H4 (cell line): ENCODE measurements around the gene FKBP5. TPM values are rescaled to one million over a fixed set of nuclear protein-coding genes. Genes with fewer than 3 reads are reported as not detected.
"Not testable (repeated sequence)": the region's sequence is repeated elsewhere in the genome, so short reads cannot be mapped to it uniquely, and the experiment has no call there.

Experiments
- DNase-seq: peaks from one replicate; pipeline ENCODE4 v3.0.0-alpha.2; 2015; ENCODE audit warnings: low spot score
- total RNA-seq: library from RNA; depleted of rRNA; stranded (reverse); fragments of >200 nt; shearing (Covaris generic); gene quantifications from 2 replicates; pipeline ENCODE4 v1.2.3, GENCODE V29; 2014

FKBP5 gene
- total RNA-seq, 1 experiment from 2014 or later: 3.4 TPM

DNA sequence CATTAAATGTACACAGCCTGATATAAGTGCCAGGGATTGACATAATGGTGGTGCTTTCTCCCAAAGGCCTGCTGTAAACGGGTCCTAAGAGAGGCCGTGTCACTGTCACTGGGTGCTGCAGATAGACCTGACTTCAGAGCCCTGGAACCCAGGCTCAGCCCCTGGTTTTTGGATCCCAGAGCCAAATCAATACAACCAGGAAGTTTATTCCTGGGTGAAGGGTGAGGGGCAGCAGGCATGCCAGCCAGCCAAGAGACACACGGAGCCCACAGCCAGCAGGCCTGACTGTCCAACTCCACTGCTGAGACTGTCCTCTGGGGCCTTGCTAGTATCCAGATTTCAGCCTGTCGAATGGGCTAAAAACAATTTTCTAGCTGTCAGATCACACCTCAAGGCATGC is 35.3 kb upstream of the FKBP5 start:
- no peak for DNase-seq

DNA sequence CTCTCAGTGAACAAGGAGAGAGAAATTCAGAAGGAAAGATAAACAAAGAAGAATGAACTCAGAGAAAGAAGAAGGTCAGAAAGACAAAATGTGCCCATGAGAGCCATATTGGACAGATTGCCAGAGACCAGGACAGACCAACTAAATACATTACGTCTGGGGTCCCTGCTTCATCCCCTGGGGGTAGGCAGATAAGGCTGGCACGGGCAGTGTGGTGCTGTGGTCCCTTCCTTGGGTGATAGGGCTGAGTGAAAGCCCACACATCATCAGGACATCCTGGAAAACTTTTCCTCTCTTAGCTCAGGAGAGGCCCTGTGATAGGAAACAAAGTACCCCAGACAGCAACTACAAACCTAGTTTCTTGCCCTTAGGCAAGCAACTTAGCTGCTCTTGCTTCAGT is 34.9 kb upstream of the FKBP5 start:
- no peak for DNase-seq

DNA sequence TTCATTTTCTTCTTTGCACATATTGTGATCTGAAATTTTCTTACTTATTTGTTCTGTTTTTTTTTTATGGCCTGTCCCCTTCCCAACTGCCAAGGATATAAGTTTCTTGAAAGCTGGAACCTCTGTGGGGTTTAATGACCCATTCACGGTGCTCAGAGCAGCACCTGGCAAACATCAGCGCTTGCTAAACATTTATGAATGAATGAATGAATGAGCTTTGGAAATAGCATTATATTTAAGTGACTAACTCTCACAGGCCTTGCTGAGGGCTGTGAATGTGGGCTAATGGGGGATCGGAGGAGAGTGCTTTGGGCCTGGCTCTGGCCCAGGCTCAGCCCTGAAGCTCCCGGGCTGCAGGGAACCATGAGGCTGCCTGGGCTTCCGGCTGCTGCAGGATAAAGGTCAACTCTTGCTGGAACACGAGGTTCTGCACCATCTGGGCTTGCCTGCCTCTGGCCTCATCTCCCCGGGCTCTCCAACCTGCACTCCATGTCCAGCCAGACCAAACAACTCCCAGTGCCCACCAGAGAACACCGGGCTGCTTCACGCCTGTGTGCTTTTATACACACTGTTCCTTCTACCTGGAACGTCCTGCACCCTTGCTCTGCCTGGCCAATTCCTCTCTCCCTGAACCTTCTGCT is 33.5 kb upstream of the FKBP5 start:
- no peak for DNase-seq

DNA sequence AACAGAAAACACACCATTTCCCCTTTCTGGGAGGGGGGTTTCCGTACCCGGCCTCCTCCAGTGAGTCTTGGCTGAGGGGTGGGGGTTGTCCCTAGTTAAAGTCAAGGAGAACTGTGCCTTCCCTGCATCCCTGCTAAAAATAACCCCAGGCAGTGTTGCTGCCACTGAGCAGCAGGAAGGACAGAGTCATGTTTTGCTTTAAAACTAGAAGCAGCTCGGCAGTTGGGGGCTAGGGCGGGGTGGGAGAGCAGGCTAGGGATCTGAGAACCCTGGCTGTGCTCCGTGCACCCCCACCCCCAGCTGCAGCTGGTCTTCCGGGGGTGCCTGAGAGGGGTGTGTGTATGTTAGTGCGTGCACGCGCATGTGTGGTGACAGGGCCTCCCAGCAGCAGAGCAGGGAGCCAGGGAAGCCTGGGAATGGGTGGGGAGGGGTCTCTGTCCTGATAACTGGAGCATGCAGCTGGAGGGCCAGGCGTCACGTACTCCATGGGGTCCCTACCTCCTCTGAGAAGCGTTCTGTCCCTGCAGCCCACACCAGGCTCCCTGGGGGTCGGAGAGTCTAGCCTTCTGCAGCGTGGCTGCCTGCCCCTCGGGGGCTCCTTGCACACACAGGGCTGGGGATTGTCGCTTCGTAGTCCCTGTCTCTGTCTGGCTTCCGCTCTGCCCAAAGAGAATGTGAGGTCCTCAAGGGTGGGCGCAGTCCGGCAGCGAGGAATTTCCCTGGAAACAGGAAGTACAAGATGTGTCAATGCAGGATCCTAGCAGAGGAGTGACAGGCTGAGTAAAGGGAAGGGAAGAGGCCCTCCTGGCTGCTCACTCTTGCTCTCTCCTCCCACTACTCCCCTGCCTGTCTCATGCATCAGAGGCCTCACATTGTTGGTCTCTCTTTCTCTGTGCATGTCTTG is 31.4 kb upstream of the FKBP5 start:
- no peak for DNase-seq

DNA sequence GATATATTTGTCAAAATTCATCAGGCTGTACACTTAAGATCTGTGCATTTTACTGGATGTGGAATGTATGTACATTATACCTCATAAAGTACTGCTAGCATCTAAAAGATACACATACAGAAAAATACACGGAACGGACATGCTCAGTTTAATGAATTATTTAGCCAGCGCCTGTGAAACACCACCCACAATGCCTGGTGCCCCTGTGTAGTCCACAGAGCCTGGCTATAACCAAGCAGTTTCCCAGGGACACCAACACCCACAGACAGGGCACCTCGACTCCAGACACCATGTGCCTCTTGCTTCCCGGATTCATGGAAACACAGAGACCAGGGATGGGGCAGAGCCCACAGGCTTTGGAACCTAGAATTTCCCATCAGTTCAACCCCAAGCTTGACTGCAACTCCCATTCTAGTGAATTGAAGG is 30.7 kb upstream of the FKBP5 start:
- no peak for DNase-seq

DNA sequence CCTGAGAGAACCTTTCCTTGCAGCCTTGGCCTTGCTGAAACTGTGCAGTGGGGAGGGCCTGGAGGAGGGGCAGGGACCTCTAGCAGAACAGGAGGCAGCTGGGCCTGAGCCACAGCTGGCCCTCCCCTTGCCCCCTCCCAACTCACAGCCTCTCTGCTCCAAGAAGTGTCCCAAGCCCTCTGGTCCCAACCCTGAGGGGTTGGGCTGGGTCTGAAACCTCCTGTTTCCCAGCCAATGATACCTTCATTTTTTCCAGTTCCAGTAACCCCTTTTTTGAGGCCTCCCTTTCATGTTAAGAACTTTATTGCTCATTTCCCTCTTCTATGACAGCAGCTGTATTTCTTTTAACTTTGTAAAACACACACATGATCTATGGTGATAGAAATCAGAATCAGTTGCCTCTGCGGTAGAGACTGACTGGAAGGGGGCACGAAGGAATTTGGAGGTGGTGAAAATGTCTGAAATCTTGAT is 30.2 kb upstream of the FKBP5 start:
- no peak for DNase-seq

DNA sequence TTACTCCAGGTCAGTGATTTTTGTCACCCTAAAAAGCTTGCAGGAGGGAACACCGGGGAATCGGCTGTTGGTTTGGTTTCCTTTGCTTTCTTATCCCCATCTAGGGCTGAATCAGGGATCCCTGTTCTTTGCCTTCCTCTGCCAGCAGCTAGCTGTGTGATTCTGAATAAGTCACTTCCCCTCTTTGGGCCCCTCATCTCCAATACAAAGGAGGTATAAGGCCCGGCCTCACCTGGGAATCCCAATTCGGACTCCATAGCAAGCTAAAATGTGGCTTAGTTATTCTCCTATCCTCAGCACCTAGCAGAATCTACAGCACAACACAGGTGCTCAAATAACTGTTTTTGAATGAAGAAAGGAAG is 29.6 kb upstream of the FKBP5 start:
- DNase-seq: no peak

DNA sequence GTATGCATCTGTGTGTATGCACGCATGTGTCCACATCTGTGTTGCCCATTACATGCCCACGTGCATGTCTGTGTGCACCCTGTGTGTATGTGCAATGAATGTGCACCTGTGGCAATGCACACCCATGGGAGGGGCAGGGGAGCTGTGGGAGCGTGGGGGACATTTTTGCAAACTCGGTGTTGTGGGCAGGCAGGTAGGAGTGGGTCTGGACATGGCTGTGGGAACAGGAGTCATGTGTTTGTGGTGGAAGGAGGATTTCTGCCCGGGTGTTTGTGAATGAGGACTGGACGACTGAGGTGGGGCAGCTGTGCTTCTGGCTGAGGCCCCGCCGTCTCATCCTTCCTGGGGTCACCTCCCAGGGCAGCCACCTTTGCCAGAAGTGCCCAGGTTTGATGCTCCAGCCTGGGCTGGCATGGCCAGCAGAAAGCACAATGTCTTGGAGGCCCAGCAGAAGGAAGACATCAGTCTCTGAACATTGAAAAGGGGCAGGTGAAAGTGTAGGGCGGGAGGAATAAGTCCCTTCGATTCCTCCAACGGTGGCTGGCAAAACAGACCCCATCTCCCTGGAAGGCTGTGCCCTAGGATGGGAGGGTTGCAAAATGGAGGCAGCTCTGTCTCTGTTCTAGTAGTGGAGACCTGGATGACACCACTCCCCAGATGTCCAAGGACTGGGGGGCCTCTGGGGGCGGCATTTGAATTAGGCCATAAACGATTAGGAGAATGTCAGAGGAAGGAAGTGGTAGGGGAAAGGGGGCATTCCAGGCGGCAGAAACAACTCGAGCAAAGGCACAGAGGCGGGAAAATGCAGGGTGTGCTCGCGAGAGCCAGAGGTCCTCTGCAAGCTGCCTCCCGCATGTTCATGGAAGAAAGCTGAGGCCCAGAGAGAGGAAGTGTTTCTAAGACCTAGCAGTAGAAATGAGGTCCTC is 29.0 kb upstream of the FKBP5 start:
- DNase-seq: no peak

DNA sequence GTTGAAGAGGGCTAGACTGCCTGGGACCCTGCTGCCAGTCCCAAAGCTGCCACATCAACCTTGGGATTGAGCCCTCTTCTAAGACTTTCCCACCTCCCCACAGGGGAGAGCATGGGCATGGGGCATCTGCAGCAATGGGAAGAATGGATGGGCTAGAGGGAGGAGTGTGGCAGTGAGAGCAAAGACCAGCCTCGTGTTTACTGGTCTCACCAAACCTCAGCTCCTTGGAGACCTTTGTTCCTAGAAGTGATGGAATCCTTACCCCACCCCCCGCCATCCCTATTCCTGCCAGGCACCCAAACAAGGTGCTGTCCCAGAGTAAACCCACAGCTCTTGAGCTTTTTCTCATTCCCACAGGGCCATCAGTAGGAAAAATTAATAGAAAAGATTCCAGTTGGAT is 28.1 kb upstream of the FKBP5 start:
- DNase-seq: no peak

DNA sequence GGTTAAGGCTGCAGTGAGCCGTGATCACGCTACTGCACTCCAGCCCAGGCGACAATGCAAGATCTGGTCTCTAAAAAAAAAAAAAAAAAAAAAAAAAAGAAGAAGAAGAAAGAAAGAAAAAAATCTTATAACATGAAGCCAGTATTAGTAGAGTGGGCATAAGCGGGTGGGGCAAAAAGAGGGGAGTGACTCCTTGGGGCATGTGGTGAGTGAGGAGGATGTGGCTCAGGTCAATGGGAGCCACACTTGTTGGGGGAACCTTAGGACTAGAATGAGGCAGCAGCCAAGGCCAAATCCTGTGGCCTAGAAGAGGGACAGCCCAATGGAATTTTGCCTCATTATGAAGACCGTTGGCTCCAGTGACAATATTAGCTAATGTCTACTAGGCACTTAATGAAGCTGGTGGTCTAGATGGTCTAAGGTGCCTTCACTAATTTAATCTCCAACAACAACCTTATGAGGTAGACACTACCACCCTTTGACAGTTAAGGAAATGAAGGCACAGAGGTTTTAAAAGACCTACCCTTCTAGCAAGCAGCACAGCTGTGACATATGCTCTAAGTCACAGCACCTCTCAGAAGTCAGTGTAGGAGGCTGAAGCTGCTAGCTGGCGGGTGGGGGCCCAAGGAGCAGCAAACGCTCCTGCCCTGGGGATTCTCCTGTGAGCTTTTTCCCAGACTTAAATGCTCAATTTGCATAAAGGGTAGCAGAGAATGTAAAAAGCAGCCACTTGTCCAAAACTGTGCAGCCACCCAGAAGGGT is 24.5 kb upstream of the FKBP5 start:
- no peak for DNase-seq

DNA sequence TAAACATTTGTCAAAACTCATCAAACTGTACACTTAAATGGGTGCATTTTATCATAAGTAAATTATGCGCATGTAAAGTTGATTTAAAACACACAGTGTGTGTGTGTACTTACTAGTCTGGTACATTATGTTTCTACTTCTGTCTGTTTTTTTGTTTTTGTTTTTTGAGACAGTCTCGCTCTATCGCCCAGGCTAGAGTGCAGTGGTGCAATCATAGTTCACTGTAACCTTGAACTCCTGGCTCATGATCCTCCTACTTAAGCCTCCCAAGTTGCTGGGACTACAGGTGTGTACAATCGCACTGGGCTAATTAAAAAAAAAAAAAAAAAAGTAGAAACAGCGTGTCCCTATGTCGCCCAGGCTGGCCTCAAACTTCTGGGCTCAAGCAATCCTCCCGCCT is 23.0 kb upstream of the FKBP5 start:
- DNase-seq: no peak

DNA sequence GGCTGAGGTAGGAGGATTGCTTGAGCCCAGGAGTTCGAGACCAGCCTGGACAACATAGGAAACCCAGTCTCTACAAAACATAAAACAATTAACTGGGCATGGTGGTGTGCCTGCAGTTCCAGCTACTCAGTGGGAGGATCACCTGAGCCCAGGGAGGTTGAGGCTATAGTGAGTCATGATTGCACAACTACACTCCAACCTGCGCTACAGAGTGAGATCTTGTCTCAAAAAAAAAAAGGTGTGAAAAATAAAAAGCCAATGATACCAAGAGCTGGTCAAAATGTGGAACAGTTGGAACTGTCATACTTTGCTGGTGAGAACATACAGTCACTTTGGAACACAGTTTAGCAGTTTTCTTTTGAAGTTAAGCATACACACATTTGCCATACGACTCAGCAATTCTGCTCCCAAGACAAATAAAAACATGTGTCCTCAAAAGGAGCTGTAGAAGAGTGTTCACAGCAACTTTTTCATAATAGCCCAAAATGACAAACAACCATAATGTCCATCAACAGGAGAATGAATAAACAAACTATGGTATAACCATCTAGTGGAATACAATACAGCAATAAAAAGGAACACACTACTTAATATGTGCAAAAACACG is 21.6 kb upstream of the FKBP5 start:
- DNase-seq: no peak

DNA sequence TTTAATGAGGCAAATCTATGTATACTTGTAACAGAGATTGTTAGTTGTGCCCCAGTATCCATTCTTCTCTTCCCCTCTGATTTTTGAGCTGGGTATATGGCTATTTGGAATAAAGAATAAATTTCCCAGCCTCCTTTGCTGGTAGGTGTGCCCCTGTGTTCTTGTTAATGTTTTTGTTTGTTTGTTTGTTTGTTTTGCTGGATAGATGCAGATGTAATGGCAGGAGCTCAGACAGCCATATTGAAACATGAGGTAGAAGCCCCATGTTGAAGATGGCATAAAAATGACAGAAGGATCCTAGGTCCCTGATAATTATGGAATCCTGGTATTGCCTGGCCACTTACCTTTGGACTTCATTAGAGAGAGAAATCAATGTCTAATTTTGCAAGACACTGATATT is 19.9 kb upstream of the FKBP5 start:
- DNase-seq: no peak

DNA sequence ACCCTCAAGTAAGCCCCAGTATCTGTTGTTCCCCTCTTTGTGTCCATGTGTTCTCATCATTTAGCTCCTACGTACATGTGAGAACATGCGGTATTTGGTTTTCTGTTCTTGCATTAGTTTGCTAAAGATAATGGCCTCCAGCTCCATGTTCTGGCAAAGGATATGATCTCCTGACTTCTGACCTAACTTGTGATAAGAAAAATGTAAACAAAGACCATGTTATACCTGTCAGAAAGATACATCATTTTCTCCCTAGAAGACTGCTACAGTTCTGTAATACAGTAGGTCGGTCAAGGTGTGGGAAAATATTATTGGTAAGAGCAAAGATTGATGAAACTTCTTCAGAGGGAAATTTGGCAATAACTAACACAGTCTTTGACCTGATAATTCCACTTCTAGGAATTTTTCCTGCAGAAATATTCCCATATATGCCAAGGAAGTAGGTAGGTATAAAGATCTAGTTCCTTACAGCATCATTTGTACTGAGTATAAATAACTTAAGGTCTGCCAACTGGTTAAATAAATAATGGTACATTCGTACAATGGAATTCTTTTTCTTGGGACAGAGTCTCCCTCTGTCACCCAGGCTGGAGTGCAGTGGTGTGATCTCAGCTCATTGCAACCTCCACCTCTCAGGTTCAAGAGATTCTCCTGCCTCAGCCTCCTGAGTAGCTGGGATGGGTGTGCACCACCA is 19.1 kb upstream of the FKBP5 start:
- no peak for DNase-seq

DNA sequence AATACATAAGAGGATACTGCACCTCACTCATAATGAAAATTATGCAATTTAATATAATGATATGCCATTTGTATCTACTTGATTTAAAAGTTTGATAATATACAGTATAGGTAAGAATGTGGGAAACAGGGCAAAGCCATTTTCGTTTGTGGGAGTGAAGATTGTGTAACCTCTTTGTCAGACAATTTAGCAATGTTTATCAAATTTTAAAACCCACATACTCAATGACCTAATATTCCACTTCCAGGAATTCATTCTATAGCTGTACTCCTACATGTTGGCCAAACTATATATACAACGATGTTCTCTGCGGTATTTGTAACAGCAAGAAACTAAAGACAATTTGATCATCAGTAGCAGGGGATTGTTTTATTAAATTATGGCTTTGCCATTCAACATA is 17.8 kb upstream of the FKBP5 start:
- DNase-seq: no peak

DNA sequence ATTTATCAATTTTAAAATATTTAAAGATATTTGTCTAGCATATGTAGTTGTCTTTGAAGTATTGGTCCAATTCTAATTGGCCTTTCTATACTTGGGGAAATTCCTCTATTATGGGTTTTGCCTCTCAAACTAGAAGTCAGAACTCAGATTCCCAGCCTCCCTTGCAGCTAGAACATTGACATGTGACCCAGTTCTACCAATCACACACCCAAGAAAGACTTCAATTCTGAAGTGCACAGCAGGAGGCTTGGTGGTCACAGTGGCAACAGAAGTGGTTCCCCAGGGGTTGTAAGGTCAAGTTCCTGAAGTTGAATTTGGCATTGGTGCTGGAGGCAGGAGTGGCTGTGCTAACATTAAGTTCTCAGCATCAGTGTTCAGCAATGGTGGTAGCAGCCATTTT is 14.8 kb upstream of the FKBP5 start:
- no peak for DNase-seq

DNA sequence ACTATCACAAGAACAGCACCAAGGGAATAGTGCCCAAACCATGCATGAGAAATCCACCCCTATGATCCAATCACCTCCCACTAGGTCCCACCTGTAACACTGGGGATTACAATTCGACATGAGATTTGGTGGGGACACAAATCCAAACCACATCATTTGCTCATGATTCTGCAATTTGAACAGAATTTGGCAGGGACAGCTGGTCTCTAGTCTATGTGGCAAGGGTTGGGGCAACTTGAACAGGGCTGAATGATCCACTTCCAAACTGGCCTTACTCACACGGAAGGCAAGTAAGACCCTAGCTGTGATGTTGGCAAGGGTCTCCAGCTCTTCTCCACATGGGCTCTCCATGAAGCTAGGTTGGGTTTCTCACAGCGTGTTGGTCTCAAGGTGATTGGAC is 10.1 kb upstream of the FKBP5 start:
- no peak for DNase-seq

DNA sequence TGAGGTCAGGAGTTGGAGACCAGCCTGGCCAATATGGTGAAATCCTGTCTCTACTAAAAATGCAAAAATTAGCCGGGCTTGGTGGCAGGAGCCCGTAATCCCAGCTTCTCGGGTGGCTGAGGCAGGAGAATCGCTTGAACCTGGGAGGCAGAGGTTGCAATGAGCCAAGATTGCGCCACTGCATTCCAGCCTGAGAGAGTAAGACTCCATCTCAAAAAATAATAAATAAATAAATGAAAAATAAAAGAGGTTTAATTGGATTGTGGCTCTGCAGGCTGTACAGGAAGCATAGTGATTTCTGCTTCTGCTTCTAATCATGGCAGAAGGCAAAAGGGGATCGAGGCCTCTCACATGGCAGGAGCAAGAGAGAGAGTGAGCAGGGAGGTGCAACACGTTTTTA is 9.7 kb upstream of the FKBP5 start:
- not testable (repeated sequence) for DNase-seq

DNA sequence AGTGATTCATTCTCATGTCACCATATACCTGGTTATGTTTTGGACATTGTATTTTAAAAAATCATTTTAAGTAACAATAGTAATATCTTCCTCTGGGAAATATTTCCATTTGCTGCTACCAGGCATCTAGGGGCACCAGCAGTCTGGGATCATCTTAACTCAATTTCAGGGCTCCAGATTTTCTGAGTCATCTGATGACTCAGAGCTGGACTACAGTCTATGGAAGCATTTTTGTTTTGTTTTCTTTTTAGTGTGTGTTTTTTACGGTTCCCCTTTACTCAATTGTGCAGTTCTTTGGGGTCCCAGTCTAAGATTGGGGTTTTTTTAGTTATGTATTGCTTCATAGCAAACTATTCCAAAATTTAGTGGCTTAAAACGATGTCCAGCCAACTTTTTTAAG is 5.7 kb upstream of the FKBP5 start:
- no peak for DNase-seq

DNA sequence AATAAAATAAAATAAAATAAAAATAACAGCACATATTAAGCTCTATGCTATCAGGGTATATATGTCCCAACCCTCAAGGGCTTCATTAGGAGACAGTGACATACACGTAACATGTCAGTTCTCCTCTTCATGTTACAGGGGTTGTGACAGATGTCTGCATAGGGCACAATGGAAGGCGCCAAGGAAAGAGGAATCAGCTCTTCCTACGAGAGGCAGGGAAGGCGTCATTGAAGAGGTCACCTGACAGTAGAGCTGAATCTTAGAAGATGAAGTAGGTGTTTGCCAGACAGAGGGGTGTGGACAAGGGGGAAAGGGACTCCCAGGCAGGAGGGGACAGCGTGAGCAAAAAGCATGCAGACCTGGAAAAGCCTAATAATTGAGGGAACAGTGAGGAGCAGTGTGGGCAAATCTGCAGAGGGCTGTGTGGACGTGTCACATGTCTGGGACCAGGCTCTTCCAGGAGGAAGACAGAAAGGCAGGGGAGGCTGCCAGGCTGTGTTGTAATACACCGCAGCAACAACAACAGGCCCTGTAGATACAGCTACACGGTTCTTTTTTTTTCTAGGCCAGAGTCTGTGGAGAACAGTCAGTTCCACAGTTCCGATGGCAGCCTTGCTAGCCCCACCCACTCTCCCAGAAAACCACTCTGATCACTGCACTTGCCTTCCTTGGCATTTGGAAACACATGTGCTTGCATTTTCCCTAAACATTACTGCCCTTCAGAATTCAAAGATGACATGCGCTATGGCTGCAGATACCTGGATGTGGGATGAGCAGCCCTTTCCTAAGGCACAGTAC is 2.5 kb upstream of the FKBP5 start:
- DNase-seq: no peak
